ENCODE results near the gene PRDX1. TPM values are rescaled to one million over a fixed set of nuclear protein-coding genes. Genes with fewer than 3 reads are reported as not detected.

PRDX1 gene
- total RNA-seq (ENCODE audit: low replicate concordance) = 317 and 521 TPM in 2 replicates

DNA sequence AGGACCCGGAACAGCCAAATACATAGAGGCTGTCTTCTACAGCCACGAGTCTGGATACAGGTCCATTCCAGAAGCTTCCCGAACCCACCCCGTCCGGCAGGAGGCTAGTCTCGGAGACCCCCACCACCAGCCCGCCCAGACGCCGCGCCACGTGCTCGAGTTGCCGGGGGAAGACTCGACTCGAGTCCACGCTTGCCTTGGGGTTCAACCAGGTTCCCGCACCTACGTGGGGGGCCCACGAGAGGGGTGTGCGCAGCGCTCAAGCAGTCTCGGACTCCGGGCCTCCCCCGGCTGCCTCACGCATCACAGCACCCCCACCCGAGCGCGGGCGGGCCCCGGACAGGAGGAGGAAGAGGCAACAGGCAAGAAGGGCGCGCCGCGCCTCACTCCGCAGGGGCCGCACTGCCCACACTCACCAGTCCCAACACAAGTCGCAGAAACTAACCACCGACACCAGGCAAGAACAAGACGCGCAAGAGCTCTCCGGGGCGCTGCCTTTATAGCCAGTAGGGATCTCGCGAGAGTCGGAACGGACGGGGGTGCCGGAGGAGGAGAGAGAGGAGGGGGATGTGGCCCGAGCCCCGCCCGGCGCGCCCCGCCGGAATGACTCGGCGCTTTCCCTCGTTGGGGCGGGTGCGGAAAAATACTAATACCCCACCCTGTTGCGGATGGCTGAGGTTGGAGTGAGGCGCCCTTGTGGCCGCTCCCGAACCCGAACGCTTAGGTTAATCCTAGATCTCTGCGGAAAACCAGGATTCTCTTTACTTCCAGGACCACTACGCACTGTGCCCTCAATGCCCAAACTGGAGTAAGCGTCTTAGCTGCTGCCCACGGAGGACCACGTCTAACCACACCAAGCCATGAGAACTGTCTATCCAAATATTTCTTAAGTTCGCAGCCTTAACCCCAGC lies at the start of gene PRDX1:
Gene PRDX1, minus strand, starts transcription at position 472 of the 911 bp plus-strand sequence. CDS start 2,841 bp downstream, outside the sequence.

DNA sequence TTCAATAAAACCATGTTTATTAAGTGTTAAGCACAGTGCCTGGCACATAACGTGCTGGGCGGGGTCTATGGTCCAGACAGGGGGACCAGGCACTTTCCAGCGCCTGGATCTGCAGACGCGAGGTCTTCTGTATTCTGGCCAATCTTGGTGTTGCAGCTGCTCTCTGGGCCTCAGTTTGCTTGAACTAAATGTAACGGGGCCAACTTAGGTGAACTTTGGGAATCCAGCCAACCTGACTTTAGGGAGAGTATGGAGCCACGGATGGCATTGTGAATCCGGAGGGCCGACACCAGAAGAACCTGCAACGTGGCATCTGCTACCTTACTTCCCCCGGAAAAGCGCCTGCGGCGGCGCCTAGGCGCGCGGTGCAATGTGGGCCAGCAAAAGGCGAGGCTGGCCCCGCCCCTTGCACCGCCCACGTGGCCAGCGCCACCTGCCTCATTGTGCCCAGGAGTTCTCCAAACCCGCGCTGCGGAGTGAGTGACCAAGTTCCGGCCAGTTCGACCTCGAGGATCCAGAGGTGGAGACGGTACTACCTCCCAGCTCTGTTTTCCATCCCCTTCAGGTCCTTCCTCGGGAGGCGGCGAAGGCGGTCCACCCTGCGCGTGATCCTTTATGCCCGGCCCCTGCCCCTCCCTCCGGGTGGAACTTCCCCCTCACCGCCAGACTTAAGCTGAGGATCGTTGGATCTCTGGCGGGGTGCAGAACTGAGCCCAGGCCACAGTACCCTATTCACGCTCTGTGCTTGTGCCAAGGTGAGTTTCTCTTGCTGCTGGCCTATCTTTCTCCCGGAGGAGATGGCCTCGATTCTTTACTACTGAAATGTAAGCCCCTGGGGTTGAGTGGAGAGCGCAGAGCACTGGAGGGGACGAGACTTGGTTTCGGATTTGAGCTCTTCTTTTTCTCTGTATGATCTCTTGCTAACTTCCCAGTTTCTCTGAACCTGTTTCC lies 29.0 kb upstream of the PRDX1 start, which contains the start of gene AKR1A1:
Gene AKR1A1, plus strand, starts transcription at position 426 of the 951 bp plus-strand sequence. CDS start 10,969 bp downstream, outside the sequence.

DNA sequence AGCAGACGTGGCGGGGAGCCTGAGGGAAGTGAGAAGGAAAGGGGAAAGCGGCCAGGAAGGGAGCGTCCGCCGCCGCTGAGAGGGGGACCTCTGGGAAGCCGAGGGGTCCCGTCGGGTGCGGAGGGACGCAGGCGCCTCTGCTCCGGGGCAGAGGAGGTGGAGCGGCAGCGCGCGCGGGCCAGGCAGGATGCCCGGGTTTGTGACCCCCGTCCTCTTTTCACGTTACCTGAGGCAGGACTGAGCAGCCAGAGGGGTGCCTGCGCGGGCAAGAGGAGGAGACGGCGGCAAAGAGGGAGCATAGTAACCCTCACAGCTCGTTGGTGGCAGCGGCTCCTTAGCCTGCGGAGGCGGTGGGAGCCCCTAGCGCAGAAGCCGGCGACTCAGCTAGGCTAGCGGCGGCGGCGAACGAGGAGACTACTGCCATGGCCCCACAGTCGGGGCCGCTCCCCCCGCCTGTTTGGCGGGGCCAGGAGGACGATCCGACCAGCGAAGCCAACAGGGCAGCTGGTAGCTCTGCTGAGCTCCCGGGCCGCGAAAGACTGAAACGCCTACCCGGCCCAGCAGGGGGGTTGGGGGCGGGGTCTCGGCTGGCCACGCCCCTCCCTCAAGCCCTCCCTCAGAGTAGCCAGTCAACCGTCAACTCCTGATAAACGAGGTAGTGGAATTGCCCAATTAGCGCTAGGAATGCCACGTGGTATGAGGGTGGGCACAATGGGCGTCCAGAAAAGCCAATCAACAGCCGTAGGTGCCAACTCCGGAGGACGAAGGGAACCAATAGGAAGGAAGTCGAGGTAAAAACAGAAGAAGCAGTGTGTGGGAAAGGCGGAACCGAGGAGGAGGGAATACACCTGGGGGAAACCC lies 30.8 kb downstream of the PRDX1 start, which contains the start of gene TESK2:
Gene TESK2, minus strand, starts transcription at position 538 of the 861 bp plus-strand sequence. CDS start 33,378 bp downstream, outside the sequence.

Other genes starting within 250 kb of the PRDX1 start
- gene HPDL, start 195.0 kb downstream of the PRDX1 start, total RNA-seq (ENCODE audit: low replicate concordance) = 0.12 and 1.1 TPM in 2 replicates
- gene TOE1, start 181.7 kb downstream of the PRDX1 start, total RNA-seq (ENCODE audit: low replicate concordance) = 8.4 and 13.6 TPM in 2 replicates
- 11.4 and 18.7 TPM in 2 replicates for gene MUTYH, start 181.4 kb downstream of the PRDX1 start, total RNA-seq (ENCODE audit: low replicate concordance)
- 1.4 and 2.6 TPM in 2 replicates for gene TESK2, start 30.7 kb downstream of the PRDX1 start, total RNA-seq (ENCODE audit: low replicate concordance)
- gene CCDC163, start 21.8 kb downstream of the PRDX1 start, total RNA-seq (ENCODE audit: low replicate concordance) = 0.60 and 0.70 TPM in 2 replicates
- 1.3 and 1.7 TPM in 2 replicates for gene MMACHC, start 21.6 kb downstream of the PRDX1 start, total RNA-seq (ENCODE audit: low replicate concordance)
- gene AKR1A1, start 28.9 kb upstream of the PRDX1 start, total RNA-seq (ENCODE audit: low replicate concordance) = 207 and 237 TPM in 2 replicates
- gene NASP, start 62.2 kb upstream of the PRDX1 start, total RNA-seq (ENCODE audit: low replicate concordance) = 33.9 and 34.9 TPM in 2 replicates
- 0.35 and 0.45 TPM in 2 replicates for gene CCDC17, start 102.2 kb upstream of the PRDX1 start, total RNA-seq (ENCODE audit: low replicate concordance)
- 50.2 and 50.4 TPM in 2 replicates for gene GPBP1L1, start 164.6 kb upstream of the PRDX1 start, total RNA-seq (ENCODE audit: low replicate concordance)
- gene TMEM69, start 166.3 kb upstream of the PRDX1 start, total RNA-seq (ENCODE audit: low replicate concordance) = 3.4 and 7.0 TPM in 2 replicates
- gene IPP, start 228.8 kb upstream of the PRDX1 start, total RNA-seq (ENCODE audit: low replicate concordance) = 8.3 and 11.1 TPM in 2 replicates